SIG-M5 treated with dmso at 0.1 percent for 504 hours (cell line): ENCODE results near the gene CNTN4.
"Not testable (repeated sequence)": the region's sequence is repeated elsewhere in the genome, so short reads cannot be mapped to it uniquely, and the experiment has no call there.

Source experiments
- DNase-seq: peaks from one replicate; lab custom pipeline; 2025; ENCODE audit not compliant: unreplicated experiment; lab: John Stamatoyannopoulos, UW

The CNTN4 gene

DNA sequence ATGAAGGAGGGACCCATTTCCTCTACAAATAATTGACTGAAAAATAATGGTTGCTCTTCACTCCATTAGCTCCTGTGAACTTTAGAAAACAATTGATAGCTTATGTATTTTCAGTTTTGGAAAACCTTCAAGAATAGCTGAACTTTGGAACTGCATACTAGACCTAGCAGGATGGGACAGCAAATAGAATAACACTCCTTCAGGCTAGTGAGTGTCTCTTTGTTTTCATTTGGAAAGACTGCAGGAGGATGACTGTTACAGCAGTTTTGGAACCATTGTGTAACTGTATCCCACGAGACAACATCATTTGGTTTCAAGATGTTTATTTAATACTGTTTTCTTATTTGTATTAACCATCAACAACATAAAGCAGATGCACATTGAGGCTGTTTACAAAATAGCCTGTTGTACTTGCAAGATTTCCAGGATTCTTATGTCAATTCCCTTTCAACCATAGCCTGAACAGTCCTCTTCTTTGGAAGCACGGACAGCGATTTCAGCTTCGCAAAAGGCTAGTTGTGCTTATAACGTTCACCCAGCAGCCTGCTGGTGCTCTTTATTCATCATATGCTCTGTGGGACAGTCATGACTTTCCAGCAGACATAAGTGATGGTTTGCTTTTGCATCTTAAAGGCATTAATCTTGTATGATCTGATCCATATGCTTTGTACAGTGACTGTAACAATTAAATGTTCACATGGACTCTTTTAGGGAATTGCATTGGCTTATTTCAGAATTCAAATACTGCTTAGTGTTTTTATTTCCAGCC is 676.0 kb downstream of the CNTN4 start:
- DNase-seq, result no peak

DNA sequence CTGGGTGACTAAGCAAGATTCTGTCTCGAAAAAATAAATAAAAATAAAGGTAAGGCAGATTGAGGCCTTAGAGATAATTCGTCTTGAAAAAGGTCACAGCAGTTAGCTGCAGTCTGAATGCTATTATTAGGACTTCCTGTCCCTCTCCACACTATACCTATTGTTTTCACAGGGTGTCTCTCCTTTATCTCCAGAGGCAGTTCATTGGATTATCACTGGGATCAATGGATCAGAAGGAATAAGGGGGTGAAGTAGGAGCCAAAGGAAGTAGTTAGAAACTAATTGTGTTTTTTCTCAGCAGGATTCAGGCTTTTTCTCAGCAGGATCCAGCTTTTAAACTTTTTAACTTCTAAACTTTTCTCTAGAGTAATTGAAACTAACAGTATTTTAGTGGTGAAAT is 684.6 kb downstream of the CNTN4 start:
- no peak for DNase-seq

DNA sequence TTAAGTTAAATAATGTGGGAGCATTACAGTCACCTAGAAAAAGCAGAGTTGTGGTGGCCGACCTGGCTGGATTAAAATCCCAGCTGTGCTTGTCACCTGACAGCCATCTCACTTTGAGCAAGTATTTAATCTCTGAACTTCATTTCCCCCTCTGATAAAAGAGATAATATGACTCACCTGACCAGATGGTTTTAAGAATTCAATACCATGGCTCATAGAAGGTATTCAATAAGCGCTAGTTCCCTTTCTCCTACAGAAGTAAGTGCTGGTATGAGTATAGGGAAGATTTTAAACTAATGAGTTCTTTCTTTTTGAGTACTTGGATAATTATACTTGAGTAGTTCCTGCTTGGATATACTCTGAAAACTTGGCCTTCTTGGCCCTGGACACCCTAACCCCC is 686.0 kb downstream of the CNTN4 start:
- no peak for DNase-seq

DNA sequence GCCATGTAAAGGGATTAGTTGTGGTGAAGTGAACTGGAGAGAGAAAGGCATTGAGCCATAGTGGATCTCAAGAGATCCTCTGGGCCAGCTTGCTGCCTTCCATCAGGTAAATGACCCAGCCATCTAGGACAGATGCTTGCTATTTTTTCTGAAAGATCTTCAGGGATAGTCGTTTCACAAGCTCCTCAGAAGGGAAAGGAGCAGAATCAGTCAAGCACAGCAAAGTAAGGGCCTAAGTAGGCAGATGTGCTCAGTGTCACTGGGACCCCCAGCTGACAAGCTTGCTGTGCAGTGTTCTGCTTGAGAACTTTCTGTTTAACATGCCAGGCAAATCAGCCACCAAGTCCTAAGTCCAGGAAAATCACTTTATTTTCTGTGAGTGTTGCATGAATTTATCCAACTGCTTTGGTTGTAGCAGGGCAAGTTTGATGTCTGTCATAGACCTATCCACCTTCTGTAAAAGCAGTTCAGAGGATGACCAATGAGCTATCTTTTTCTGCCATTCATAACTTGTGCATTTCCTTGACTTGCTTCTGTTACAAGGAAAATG is 691.7 kb downstream of the CNTN4 start:
- no peak for DNase-seq

DNA sequence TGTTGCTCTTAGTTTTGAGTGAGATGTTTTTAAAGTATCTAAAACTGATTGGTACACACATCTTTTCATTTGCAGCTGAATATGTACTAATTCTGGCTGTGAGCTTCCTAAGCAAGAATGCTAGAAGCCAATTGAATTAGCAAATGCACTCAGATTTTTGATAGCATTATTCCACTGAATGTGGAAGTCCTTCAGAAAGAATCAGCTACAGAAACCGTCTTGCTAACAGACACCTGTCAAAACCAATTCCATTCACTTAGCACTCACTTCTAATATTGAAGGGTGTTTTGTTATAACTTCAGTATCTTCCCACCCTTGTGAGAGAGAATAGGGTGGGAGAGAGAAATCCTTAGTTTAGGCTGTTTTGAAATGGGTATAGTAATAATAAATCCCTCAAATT is 693.8 kb downstream of the CNTN4 start:
- DNase-seq, result no peak

DNA sequence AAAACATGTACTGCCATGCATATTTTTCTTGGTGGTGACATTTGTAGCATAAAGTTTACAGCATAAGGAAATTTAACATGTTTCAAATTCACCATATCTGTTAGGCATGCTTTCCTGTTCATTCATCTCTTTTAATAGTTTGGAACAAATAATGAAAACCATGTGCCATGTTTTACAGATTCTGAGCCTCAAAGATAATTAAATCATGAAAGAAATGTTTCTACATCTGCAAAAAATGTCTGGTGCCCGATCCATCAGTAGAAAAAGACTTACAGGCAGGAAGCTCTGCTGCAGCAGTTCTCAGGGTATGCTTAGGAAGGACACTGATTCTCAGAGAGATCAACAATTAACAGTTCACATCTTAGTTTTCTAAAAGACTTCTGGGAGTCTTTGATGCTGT is 695.3 kb downstream of the CNTN4 start:
- DNase-seq, result no peak

DNA sequence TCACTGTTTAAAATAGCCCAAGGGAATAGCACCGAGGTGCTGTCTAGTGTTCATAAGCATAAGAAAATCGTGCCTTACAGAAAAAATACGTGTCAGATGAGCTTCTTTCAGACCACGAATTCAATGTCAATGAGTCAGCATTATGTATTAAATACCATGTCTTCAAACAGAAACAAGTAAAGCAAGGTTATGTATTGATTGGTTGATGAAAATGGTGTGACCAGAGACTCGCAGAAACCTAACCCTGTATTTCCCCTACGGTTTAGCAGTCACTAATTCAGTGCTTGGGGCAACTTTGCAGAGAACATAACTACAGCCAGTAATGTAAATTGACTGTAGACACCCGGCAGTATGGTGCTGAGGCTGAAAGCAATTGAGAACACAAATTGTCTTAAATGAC is 703.8 kb downstream of the CNTN4 start:
- no peak for DNase-seq

DNA sequence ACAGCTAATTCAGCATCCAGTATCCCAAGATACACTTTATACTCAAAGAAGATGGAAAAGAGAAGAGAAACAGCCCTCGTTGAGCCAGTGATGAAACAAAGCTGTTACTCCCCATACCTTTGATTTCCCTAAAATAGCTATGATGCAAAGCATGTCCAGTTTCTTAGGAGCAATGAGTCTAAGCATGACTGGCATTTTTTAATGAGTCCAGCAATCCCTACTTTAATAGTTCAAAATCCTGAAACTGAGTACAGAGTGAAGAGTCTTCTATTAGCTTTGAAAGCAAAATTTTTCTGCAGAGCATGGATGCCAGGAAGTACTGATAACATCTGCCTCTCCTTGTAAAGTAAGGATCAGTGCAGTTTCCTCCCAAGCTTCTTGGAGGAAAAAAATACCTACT is 708.8 kb downstream of the CNTN4 start:
- DNase-seq, result no peak

DNA sequence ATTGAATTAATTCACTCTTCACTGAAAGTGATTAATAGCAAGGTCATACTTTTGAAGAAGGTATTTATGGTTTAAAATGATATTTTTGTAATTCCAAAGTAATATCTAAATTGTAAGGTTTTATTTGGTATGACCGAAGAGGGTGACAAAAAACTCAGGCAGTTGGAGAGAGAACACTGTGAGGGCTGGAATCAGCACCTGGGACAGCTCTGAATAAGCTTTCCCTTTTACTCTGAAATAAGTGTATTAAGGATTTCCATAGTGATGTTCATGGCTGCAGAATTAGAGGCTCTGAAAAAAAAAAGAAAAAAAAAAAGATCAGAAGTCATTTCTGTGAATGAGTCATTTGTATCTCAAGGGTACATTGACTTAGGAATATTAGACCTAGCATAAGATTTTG is 712.1 kb downstream of the CNTN4 start:
- DNase-seq, result no peak

DNA sequence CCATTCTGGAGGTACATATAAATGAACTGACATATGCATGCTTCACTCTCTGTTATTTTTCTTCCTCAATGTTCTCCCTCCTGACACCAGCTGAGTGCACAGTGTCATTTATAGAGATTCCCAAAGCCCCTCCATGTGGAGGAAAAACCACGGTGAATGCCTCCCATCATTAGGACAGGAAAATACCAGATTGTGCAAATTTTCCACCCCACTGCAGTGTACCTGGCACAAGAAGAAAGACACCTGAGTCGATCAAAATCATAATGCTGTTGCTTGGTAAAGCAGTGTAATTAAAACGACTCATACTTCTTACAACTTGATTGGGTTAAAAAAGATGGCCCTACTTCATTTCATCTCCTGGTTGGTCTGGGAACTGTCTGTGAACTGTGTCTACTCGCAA is 720.9 kb downstream of the CNTN4 start:
- DNase-seq, result no peak

DNA sequence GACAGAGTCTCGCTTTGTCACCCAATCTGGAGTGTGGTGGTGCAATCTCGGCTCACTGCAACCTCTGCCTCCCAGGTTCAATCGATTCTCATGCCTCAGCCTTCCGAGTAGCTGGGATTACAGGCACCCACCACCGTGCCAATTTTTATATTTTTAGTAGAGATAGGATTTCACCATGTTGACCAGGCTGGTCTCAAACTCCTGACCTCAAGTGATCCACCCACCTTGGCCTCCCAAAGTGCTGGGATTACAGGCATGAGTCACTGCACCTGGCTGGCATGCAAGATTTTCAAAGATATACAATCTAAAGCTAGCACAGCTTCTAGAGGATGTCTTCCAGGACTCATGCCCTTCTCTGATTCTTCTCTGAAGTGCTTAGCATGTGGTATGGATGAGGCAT is 722.3 kb downstream of the CNTN4 start:
- not testable (repeated sequence) for DNase-seq

DNA sequence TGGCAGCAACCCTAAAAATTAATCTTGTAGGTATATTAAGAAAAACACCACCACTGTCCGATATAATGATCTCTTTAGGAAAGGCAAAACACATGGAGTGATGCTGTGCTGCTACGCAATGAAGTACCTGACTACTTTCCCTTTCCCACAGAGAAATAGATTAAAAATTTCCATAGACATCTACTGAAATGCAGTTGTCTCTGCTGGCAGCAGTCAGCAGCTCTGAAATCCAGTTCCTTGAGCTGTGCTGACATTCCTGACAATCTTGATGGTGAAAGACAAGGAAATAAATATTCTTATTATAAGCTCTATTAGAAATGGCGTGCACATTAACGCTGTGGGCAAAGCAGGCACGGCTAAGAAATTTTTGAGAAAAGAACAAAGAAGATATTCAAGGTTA is 723.9 kb downstream of the CNTN4 start:
- no peak for DNase-seq

DNA sequence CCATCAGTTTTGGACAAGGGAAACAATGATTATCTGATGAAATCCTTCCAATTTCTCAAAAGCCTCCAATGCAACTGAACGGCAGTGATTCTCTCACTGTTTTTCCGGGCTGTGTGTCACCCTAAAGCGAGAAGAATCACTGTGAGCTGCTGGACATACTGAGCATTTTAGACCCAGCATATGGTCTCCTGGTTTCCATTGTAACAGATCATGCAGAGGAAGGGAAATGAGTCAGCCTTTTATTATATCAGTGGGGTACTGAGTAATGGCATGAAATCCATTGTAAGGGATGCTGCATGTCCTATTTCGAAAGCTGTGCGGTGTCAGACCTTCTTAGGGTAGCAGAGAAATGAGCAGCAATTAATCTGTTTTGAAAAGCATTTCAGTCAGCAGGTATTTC is 724.4 kb downstream of the CNTN4 start:
- DNase-seq, result no peak

DNA sequence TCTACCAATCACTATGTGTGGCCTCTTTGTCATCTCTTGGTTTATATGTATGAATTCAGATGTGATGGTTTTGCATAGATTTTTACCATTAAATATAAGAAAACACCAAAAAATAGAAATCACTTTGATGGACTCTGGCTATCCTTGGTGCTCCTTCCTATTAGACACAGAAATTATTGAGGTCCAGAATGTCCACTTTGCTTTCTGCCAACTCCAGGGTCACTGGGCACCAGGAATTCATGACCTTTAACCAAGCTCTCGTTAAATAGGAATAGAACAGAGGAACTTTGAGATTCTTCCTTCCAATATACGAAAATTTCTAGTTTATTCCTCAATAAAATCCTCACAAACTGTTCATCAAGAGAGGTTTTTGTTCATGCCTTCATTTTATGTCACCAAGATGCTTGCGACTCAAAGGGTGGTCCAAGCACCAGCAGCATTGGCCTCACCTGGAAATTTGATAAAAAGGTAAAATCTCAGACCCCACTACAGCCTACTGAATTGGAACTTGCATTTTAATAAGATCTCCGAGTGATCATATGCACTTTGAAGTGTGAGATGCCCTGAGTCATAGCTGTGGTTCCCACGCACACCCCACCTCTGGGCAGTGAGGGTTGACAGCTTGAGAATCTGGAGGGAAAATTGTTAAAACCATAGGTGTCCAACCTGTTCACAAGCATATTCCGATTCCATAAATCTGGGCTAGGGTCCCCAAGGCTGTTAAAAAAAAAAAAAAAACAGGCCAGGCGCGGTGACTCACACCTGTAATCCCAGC is 725.0 kb downstream of the CNTN4 start:
- DNase-seq, result no peak

DNA sequence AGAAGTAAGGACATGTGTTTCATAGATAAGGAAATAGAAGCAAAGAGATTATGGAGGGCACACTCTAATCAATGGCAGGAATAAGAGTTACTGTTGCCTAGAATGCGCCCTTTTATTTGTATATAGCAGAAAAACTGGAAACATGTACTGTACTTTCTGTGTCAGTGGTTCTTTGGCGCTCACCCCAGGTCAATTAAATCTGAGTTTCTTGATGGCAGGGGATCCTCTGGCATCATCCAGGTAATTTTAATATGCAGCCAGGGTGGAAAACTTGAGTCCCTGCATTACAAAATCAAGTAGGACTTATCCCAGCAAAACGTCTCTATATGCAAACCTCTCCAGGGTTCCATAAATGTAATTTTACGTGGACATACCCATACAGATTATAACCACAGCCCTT is 727.4 kb downstream of the CNTN4 start:
- no peak for DNase-seq

DNA sequence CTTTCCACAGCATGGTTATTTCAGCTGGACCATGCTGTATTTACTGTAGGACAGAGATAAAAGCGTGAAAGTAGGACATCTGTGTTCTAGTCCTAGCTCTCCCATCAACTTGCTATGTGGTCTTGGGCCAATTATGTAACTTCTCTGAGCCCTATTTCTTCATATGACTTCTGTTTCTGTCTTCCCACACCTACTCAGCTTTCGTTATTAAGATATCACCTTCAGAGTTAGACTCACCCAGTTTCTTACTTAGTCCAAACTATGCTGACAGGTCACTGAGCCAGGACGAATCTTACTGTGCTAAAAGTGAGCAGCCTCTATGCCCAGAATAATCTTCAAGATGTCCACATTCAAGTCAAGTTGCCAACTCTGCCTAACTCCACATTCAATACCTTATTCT is 727.8 kb downstream of the CNTN4 start:
- no peak for DNase-seq

DNA sequence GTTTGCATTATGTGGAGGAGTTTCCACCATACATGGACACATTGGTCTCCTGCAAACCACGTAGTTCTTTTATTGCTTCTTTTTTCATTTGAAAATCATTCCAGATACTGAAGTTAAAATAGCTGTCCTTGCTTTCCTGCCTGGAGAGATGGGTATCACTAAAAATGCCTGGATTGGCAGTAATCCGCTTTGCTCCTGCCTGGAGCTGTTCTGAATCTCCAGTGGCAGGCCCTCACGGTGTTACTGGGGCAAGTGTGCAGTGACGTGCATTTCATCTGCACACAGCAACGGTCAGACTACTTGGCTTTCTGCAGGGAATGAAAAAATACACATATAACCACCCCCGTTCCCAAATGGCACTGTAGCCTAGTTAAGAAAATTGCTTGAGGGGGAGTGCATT is 738.6 kb downstream of the CNTN4 start:
- DNase-seq, result no peak

DNA sequence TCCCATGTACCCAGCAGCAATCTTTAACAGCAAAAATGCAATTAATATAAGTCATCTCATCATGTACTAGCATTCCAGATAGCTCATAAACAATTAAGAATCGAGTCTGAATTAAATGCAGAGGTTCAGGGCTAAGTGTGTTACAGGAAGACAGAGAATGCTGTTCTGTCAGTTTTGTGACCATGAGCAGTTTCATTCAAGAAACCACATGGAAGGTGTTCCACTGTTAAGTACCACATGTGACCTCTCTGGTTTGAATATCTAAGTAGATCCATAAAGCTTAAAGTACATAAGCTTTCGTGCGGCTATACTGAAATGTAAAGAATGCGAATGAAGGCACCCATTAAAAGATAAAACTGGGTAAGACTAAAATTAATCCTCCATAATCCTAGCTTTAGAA is 739.2 kb downstream of the CNTN4 start:
- DNase-seq, result no peak

DNA sequence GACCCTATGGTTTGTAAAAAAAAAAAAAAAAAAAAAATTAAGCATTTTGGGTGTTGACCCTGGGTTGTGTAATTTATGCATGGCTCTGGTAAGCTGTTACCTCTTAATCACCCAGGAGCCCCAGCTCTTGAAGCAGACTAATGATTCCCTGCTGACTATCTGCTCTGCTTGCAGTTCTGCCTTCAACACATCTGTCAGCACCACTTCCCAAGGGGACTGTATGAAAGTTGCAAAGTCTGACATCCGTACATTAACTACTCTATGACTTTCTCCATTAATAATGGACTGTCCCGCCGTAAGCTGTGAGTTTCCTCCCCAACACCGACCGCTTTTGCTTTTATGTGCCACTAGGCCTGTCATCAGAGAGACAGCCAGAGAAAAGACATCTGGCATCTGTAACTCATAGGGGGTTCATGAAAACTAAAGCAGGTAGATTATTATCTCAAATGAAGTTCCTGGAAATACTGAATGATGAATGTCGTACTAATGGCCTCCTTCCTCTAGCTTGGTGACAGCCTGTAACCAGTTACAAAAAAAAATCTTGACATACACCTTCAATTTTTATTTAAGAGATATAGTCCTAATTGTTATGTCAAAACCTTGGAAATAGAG is 740.0 kb downstream of the CNTN4 start:
- DNase-seq, result no peak

DNA sequence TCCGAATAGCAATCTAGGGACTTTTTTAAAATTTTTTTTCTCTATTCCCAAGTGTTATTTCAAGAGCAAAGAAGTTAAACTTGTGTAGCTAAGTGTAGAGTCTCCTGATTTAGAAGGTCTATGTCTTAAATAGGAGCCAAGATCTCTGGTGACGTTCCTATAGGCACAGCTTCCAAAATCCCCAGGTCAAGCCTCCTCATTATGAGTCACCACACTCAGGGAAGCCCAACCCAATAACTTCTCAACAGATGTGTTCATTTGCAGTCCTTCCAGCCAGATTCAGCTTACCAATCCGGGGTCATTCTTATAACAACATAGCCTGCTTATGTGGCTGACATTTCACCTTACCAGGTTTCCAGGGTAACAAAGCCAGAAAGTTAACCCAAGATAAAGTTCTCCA is 741.2 kb downstream of the CNTN4 start:
- no peak for DNase-seq

DNA sequence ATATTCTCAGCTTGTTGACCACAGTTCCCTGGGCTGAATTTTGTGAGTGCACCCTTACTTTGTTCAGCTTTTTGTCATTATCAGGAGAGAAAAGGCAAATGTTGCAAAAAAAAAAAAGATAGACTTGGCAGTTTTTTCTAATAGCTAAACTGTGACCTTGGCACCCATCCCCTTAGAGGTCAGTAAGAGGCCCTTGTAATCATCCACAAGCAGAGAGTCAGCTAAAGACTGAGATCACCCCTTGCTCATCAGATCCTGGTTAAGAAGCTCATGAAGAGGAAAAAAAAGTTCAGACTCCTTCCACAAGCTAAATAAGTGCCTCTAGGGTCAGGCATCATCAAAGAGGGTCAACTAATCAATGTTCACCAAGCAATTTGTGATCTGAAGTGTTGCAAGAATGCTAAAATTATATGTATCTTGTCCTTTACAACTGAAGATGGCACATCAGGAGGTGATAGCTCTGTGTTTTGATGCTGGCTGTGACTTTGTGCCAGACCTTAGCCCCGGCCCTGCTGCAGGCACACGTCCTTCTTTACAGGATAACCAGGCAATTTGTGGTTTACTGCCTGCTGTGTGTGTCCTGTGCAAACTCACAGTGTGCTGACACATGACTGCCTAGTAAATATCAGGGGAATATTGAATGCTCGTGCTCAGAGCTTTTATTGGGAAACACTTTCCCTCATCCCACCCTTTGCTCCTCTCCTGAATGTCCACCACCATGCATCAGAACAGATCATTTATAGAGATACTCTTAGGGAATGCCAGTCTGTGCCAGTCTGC is 748.6 kb downstream of the CNTN4 start:
- DNase-seq, result no peak
